NCI-H345 treated with DMSO at 0.1 percent for 48 hours (cell line): ENCODE data around the gene RGS6.
"Not testable (repeated sequence)": the region's sequence is repeated elsewhere in the genome, so short reads cannot be mapped to it uniquely, and the experiment has no call there.

Experiments used
- DNase-seq: peaks from one replicate; lab custom pipeline; 2025; ENCODE audit not compliant: unreplicated experiment; lab: John Stamatoyannopoulos, UW

The RGS6 gene

DNA sequence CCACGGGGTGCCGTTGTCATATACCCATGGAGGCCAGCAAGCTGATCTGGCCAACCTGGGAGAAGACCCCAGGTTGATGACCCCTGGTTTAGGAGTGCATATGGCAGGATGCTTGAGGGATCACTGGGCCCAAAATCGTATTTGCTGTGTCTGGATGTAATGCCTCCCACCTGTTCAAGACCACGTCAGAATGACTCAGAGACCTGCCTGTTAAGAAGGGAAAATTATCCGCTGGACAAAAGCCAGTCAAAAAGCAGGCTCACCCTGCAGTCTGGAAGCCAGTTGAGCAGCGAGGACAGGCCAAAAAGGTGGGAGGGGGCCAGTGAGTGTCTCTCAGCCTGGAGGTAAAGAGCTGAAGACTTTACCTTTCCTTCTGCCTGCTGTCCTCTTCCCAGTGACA is 512.5 kb downstream of the RGS6 start:
- no peak for DNase-seq

- DNase-seq, result no peak
Observed at GRCh38 chr14:72448212-72448611, 516.0 kb downstream of the RGS6 start.

DNA sequence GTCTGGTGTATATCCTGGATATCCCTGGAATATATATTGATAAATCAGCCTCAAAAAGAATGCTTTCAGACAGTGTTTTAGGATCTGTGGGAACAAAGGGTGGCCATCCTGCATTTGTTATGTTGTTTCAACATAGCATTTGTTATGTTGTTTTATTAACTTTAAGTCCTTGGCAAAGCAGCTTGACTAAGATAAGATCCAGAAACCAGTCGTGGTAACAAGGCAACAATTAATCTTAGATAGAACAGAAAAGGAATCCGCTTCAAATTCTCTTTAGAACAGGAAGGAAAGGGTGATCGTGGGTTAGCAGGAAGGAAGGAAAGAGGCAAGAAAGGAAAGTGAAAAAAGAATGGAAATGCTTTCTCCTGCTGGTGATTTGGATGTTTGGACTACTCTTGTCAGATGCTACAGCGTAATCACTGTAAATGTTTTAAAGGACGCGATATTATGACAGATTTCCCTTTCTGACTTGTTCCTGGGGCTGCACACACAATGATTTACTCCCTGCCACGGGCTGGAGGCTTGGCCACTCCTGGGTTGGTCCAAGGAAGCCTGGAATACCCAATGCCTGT is 518.3 kb downstream of the RGS6 start:
- no peak for DNase-seq

GRCh38 chr14:72451054-72451972 is 519.1 kb downstream of the RGS6 start:
- no peak for DNase-seq

GRCh38 chr14:72452774-72453173 is 520.5 kb downstream of the RGS6 start:
- no peak for DNase-seq

- DNase-seq, result no peak
Observed at GRCh38 chr14:72454388-72455160, 522.3 kb downstream of the RGS6 start.

- DNase-seq, result no peak
Observed at GRCh38 chr14:72457641-72458040, 525.4 kb downstream of the RGS6 start.

- DNase-seq, result no peak
Observed at GRCh38 chr14:72462056-72462455, 529.8 kb downstream of the RGS6 start.

DNA sequence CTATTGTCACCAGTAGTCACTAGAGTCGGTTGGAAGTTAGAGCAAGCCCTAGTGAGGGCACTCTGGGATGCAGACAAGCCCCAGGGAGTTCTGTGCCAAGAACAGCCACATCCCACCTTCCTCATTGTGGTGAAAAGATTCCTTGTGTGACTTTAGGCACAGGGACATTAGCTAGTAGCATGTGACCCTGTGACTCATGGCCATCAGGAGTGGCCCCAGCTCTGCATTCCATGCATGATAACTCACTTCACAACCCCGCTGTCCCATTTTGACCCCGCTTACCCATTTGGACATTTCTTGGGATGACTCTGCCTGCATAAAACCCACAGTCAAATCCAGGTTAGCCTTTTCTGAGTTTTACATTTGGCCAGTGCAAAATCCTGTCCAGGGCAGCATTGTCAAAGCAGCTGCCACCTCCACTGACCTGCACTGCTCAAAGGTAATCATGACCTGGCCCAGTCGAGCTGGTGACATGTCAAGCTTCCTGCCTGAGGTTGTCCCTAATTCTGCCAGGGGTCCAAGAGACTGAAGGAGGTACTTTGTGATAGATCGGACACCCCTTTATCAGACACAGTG is 531.1 kb downstream of the RGS6 start:
- no peak for DNase-seq

DNA sequence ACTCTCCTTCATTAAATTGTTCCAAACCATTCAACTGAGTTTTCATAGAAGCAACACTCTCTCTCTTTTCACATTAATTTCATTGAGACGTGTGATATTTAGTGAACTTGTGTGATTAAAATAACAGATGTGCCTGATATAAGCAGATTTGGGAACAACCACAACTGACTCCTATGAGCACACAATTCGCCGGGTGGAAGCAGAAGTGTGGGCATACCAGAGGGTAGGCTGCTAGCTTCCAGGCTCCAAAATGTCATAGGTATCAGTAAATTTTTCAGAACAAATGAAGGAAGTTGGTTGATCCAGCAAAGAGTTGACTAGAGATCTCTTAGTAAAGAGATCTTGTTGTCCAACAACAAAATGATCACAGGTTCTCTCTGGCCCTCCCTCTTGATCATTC is 532.0 kb downstream of the RGS6 start:
- DNase-seq, result no peak

DNA sequence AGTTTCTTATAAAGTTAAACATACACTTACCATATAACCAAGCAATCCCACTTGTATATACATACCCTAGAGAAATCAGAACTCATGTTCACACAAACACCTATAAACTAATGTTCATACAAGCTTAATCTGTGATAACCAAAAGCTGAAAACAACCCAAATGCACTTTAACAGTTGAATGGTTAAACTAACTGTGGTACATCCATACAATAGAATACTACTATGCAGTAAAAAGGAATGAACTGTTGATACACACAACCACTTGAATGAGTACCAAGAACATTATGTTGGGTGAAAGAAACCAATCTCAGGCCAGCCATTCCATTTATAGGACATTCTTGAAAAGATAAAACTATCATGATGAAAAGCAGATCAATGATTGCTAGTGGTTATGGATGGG is 534.1 kb downstream of the RGS6 start:
- no peak for DNase-seq

- DNase-seq, result no peak
Observed at GRCh38 chr14:72471346-72471745, 539.1 kb downstream of the RGS6 start.

DNA sequence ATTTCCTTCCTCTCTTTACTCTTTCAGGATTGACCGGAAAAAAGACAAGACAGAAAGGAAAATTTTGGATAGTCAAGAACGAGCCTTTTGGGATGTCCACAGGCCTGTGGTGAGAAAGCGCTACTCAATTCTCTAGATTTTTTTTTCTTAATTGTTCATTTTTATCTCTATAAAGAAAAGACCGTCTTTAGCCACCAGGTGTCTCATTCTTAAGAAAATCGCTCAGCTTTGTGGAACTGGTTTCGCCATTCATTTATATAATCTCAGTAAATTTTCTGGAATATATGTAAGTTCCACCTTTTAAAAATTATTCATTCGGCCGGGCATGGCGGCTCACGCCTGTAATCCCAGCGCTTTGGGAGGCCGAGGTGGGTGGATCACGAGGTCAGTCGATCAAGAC is 540.6 kb downstream of the RGS6 start:
- DNase-seq, result no peak

- DNase-seq, result no peak
Observed at GRCh38 chr14:72476657-72477499, 544.6 kb downstream of the RGS6 start.

DNA sequence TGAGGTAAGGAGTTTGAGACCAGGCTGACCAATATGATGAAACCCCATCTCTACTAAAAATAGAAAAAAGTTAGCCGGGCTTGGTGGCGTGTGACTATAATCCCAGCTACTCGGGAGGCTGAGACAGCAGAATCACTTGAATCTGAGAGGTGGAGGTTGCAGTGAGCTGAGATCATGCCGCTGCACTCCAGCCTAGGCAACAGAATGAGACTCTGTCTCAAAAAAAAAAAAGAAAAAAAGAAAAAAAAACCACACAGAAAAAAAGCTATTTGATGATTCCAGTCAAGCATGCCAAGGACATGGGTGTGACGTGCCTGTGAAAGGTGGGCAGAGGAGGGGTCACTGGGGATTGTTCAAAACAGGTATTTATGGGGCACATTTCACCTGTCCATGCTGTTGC is 545.3 kb downstream of the RGS6 start:
- not testable (repeated sequence) for DNase-seq

DNA sequence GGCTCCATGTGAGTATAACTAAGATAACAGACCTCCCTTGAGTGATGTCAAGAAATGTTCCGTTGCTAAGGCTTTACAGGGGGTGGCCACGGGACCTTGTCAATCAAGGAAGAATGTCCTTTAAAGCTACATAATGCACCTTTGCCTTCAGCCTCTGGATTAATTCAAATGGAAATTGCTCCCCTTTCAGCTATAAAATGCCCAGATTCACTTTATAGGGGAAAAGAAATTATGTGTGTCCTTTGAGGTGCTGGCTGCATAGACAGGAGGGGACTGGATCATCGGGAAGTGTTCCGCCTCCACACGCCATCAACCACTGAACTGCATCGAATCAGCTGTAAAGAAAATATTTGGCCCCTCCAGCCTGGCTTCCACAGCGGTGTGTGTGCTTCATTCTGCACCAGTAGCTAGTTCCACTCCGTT is 546.3 kb downstream of the RGS6 start:
- no peak for DNase-seq

DNA sequence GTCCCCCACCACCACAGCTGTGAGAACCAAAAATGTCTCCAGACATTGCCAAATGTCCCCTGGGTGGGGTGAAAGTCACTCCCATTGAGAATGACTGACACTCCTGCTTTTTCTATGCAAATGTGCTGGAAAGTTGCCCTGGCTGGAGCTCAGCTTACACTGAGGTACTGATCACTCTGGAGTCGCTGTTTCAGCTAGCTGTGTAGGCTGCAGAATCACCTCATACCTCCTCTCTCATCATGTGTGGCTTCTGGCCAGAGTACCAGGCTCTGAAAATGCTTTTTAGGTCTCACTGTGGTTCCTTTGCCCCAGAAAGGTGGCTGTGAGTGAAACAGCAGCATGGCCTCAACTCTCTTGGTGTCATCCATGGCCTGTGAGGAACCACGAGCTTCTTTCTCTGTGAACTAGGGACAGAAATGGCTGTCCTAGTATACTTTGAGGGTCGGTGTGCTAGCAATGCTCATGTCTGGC is 547.3 kb downstream of the RGS6 start:
- no peak for DNase-seq

GRCh38 chr14:72480464-72481243 is 548.4 kb downstream of the RGS6 start:
- DNase-seq, result no peak

GRCh38 chr14:72483311-72483710 is 551.1 kb downstream of the RGS6 start:
- no peak for DNase-seq

- no peak for DNase-seq
Observed at GRCh38 chr14:72485695-72486094, 553.5 kb downstream of the RGS6 start.
